Measurements from ENCODE around the gene OR2B2.
A peak's percentile ranks its signal among the peaks of the same experiment; 100 is the strongest.
"Not testable (repeated sequence)": the region's sequence is repeated elsewhere in the genome, so short reads cannot be mapped to it uniquely, and the experiment has no call there.

Gene OR2B2

DNA sequence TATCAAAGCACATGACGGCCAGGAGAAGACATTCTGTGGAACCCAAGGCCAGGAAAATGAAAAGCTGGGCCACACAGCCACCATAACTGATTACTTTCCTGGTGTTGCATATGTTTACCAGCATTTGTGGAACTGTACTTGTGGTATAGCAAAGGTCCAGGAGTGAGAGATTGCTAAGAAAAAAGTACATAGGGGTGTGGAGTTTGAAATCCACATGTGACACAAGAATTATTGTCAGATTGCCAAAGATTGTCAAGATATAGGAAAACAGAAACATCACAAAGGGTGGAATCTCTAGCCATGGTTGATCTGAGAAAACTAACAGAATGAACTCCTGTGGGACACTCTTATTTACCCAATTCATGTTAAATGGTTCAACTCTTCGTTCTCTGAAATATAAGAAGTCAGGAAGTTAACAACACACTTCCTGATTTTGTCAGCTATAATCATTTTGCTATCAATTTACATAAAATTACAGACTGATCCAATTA lies at the start of gene OR2B2:
Gene OR2B2 (minus strand): TSS at position 441 of the 491 bp plus-strand sequence. CDS start 77 bp downstream, at position 364.
- DNase-seq = no peak

DNA sequence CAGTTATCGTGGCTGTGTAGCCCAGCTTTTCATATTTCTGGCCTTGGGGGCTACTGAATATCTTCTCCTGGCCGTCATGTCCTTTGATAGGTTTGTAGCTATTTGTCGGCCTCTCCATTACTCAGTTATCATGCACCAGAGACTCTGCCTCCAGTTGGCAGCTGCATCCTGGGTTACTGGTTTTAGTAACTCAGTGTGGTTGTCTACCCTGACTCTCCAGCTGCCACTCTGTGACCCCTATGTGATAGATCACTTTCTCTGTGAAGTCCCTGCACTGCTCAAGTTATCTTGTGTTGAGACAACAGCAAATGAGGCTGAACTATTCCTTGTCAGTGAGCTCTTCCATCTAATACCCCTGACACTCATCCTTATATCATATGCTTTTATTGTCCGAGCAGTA lies 45.3 kb upstream of the OR2B2 start:
- DNase-seq = no peak

DNA sequence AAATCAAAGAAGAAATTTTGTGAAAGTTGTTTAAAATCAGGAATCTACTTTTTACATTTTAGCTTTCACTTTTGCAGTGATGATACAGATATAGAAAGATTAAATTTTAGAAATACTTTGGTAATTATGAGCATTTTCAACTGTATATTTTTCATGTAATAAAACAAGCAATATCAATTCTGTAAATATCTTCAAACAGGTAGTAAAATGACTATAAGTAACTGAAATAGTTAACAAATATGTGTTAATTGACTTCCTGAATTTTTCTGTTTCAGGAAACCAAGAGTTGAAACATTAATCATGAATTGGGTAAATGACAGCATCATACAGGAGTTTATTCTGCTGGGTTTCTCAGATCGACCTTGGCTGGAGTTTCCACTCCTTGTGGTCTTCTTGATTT lies 44.7 kb upstream of the OR2B2 start, which contains the start of gene OR2B6:
Gene OR2B6 (plus strand): TSS at position 301 of the 400 bp plus-strand sequence. CDS start 0 bp downstream, at position 301.
- no peak for DNase-seq

DNA sequence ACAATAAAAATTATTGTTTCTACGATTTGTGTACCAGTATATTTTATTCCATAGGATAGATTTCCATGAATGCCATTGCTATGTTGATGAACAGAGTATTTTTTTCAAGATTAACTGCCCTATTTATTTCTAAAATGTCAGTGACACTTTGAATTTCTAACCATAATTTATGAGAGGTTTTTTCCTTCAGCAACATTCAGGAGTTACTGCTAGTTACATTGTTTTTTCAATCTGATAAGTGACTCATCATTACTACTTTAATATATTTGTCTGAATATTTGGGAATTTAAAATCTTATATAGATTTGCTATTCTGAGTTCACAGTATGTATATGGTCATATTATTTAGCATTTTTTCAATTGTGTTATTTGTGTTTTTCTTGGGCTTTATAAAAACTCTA lies 38.8 kb upstream of the OR2B2 start:
- no peak for DNase-seq

DNA sequence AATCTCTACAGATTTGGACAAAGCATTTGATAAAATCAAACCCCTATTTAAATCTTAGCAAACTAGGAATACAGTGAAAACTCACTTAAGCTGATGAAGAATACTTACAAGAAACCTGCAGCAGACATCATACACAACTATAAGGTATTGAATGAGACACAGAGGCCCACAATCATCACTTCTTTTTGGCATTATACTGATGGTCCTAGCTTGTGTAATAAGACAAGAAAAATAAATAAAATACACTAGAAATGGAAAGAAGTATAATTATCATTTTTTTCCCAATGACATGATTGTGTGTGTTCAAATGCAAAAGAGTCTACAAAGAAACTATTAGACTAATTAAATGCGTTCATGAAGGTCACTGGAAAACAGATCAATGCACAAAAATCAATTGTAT lies 36.0 kb upstream of the OR2B2 start:
- DNase-seq = no peak

DNA sequence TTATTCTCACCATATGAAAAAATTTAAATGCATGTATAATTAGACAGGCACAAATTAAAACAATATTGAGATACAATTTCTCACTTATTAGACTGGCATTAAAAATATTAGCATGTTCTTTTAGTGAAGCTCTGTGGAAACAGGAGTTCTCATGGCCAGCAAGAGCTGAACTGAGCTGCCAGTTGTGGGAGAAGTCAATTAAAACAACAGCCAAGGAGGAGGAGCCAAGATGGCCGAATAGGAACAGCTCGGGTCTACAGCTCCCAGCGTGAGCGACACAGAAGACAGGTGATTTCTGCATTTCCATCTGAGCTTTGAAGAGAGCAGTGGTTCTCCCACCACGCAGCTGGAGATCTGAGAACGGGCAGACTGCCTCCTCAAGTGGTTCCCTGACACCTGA lies 30.9 kb upstream of the OR2B2 start:
- not testable (repeated sequence) for DNase-seq

DNA sequence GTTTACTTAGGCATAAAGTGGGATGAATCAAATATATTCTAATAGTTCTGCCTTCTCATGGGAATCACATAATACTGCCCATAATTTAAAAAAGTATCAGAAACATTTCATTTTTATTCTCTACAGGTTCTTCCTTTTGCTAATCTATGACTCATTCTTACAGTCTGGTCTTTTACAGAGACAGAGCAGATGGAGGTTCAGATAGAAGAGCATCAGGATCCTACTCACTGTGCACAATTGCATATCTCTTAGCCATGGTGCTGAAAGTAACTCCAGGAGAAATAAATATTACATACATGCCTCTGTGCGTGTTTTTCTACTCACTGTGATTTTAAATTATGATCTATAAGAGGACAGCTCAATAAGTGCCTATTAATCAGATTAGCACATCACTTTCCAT lies 28.6 kb upstream of the OR2B2 start:
- no peak for DNase-seq

DNA sequence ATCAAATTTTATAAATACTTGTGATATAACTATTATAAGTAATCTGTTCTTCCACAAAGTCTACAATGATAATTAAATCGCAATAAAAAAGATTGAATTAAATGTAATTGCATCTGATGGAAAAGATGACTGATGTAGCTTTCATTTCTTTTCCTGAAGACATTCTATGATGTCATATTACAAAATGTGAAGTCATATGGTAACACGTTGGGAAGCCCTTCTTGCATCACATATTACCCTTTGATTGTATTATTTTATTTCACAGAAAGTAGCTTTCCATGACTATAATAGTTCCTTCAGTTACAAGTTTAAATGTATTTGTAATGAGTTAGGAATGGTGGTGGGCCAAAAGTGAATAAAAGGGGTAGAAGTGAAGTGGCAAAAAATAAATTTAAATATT lies 19.0 kb upstream of the OR2B2 start:
- no peak for DNase-seq

DNA sequence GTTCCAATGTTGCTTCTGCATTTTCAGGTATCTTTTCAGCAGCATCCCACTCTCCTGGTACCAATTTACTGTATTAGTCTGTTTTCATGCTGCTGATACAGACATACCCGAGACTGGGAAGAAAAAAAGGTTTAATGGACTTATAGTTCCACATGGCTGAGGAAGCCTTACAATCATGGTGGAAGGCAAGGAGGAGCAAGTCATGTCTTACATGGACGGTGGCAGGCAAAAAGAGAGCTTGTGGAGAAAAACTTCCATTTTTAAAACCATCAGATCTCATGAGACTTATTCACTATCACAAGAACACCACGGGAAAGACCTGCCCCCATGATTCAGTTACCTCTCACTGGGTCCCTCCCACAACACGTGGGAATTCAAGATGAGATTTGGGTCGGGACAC lies 17.7 kb upstream of the OR2B2 start:
- DNase-seq = not testable (repeated sequence)

DNA sequence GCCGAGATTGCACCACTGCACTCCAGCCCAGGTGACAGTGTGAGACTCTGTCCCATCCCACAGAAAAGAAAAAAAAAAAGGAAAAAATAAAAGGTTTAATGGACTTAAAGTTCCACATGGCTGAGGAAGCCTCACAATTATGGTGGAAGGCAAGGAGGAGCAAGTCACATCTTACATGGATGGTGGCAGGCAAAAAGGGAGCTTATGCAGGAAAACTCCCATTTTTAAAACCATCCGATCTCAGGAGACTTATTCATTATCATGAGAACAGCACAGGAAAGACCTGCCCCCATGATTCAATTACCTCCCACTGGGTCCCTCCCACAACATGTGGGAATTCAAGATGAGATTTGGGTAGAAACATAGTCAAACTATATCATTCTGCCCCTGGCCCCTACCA lies 15.8 kb upstream of the OR2B2 start:
- DNase-seq = not testable (repeated sequence)

DNA sequence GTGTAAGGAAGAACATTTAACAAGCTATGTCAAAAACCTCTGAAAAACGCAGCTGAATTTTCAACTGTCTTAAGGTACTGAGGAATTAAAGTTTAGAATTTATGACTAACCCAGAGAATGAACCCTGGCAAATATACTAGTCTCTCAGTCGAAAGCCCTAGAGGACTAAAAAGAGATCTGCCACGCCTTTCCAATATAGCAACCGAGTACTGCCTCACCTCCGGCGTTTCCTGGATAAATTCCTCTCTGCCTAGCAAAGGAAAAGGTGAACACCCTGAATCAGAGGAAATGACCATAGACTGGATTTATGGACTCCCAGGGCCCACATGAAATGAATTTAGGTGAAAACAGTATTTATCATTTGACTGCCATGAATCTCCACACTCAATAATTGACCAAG lies 12.0 kb upstream of the OR2B2 start:
- no peak for DNase-seq

DNA sequence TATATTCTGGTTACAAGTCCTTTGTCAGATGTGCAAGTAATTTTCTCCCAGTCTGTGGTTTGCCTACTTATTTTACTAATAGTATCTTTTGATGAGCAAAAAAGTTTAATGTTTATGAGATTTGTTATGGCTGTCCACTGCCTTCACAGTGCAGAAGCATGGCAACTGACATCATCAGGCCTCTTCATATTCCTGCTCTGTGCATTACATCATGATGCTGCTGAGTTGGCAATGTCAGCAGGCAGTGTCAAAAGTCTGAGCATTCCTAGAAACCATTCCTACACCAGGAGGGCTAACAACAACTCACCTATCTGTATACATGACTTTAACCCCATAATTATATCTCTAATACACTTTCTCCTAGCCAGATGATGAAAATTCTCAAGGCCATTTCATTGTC lies 10.8 kb upstream of the OR2B2 start:
- no peak for DNase-seq

DNA sequence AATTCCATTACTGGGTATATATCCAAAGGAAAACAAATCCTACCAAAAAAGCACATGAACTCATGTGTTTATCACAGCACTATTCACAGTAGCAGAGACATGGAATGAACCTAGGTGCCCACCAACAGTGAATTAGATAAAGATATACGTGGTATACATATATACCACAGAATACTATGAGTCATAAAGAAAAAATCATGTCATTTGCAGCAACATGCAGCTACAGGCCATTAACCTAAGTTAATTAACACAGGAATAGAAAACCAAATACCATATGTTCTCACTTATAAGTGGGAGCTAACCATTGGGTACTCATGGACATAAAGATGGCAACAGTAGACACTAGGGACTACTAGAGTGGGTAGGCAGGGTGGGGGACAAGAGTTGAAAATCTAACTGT lies 4.2 kb downstream of the OR2B2 start:
- no peak for DNase-seq

DNA sequence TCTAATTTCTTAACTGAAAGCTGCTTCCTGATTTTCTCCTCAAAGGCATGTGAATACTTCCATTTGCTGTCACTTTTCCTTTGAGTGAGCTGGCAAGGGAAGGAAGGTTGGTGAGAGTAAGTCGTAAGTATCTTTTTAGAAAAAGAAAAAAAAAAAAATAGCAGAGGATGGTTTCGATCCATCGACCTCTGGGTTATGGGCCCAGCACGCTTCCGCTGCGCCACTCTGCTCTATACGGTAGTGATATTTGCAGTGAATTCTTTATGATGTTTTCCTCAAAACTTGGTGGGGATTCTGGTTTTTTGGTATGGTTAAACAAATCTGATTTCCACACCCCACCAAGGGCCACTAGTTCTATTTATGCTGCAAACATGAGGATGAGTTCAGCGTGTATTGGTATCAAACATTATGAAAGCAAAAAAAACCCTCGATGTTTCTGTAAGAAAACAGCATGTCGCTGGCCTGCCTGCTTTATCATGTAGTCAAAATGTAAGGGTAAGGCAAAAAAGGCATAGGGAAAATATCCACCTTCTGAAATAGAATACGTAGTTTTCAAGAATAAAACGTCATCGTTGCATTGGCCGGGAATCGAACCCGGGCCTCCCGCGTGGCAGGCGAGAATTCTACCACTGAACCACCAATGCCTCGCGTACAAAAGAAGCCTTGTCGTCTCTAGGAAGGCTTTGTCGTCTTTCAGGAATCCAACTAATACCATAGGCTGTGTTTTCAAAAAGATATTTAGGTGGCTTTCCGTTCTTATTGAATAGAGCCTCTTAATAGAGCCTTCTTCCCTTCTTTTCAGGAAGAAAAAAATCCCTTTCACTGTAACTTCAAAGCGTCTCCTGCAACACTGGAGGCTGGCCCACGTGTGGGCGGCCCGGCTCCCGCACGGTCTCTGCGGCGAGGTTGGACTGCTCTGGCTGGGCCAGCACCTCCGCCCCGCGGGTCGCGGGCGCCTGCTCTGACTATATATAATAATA lies 9.6 kb downstream of the OR2B2 start:
- peak in 13 of 14 donors; percentile 38 to 89 (median 74) for DNase-seq

DNA sequence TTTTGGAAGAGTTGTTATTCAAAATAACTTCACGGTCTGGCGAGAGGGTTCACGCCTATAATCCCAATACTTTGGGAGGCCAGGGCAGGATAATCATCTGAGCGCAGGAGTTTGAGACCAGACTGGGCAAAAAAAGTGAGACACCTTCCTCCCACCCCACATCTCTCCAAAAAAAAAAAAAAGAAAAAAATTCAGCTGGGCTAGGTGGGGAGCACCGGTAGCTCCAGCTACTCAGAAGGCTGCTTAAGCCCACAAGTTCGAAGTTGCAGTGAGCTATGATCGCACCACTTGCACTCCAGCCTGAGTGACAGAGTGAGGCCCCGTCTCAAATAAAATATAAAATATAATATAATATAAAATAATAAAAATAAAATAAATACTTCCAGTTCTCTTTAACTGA lies 10.4 kb downstream of the OR2B2 start:
- no peak for DNase-seq

DNA sequence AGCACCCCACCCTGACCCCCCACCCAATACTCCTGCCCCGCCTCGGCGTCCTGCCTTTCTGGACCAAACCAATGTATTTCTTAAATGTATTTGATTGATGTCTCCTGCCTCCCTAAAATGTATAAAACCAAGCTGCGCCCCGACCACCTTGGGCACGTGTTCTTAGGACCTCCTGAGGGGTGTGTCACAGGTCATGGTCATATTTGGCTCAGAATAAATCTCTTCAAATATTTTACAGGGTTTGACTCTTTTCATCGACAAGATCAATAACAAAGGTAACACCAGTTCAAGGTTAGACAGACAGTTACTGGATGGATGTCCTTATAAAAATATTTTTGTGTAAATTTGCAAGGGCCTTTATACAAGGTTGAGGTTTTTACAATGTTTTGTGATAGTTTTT lies 12.0 kb downstream of the OR2B2 start:
- not testable (repeated sequence) for DNase-seq

DNA sequence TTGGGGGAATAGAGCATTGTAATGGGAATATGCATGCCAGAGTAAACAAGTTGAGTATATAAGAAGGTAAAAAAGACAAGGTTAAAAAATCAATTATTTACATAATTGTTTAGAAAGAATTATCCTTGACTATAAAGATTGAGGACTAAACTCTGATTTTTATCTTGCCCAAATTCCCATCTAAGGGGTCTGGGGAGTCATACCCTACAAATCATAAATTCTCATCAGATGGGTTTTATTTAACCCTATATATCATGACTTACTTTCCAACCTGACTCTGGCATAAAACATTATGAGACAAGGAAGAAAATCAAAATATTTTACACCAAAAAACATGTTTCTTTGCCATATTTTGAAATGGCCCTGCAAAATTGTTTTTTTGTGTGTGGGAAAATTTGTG lies 12.7 kb downstream of the OR2B2 start:
- DNase-seq = no peak

DNA sequence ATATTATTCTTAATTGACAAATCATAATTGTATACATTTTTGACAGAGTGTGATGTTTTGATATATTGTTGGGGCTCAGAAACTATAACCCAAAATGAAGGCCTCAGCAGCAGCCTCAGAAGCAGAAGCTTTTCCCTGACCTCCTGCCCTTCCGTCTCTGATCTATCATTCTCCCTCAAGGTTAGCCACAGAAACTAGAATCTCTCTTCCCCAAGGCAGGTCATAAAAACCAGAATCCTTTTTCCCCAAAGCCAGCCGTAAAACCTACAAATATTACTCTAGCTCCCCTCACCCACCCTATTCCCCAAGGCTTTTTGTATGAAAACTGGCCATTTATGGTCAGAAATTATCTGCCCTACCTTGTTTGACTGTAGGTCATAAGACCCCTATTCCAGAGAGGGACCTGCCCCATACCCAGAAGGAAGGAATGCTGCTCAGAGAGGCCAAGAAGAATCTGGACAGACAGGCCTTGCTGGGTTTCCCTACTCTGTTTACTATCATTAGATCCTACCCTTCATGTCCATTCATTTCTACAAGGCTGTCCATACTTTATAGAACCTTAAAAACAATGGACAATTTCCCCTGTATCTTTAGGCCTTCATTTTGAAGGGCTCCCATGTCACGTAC lies 14.5 kb downstream of the OR2B2 start:
- DNase-seq = no peak

DNA sequence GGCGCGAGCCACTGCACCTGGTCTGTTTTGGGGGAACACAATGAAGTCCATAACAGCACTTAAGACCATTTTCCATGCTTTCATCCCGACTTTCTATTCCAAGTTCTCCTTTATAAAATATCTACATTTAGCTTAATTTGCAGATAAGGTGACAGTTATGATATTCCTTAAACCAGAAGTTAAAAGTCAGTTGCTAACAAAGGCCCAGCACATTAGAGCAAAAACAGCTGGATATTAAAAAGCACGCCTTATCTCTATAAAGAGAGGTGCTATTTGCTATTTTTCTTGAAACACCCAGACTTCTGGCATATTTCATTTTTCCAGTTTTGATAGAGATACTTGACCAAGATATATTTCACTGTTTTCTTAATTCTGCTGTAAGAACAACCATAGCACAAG lies 15.8 kb downstream of the OR2B2 start:
- no peak for DNase-seq

DNA sequence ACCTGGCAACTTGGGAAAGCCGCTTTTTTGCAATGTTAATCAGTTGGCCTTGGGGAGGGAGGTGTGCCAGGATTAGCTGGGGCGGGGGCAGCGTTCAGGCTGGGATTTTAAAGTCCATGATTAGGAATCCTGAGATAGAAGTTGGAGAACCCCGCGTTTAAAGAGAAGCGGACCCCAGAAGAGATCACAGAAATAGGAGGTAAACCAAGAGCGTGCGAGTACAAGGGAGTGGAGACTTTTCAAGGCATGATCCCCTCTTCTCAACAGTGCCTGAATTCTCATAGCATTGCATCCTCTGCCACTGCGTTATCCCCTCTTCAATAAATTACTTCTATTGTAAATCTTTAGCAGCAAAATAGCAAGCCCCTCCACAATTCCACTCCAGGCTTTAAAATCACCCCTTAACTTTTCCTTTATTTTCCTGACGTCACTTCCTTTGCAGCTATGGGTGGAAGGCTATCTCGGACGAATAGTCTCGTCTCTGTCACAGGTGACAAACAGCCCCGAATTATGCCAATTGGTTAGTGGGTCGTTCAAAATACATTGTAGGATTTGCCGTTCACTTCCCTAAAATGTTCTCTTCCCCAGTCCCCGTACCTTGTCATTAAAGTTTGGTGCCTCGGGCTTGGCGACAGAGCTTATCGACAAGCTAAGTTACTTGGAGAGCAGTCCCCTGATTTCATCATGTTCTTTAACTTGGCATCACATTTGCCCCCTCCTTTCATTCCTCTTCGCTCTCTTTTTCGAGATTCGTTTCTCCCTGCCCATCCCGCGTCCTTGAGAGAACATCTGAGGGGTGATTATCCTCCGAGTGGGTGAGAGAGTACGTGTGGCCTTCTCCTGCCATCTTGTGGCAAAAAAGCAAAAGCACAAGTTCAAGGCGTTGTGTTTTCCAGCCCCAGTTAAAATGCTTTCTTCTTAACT lies 17.1 kb downstream of the OR2B2 start:
- peak in 12 of 14 donors; percentile 17 to 74 (median 52) for DNase-seq

DNA sequence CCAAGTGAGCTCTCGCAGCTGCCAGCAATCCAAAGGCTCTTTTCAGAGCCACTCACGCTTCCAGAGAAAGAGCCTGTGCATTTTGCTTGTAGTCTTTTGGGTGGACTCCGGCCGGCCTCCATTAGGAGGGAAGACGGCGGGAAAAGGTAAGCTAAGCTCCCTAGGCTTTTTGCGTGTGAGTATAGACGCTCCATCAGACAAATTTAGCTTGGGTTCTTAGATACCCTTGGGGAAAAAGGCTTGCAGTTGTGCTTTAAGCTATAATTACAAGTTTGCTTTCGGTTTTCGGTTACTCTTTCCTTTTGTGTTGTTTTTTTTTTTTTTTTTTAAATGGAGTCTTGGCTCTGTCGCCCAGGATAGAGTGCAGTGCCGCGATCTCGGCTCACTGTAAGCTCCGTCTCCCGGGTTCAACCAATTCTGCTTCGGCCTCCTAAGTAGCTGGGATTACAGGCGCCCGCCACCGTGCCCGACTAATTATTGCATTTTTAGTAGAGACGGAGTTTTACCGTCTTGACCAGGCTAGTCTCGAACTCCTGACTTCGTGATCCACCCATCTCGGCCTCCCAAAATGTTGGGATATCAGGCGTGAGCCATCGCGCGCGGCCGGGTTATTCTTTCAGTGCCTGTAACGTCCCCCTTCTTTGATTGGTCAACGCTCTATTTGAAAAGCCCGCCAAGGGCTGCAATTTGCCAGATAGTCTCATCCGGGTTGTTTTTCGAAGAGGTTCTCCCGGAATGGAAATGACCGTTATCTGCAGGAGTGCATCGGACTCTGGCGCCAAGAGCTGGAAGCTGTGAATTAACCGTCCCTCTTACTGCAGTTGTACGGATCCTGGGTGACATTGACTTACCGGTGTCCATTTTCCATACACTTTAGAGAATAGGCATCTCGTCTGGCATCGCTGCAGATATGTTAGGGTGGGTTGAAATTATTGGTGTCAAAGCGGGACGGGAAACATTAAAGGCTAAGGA lies 18.1 kb downstream of the OR2B2 start:
- DNase-seq = peak in 13 of 14 donors; percentile 46 to 86 (median 71)
